HG02623 (cell line): ENCODE measurements around the gene PSAPL1.

Source experiments
- ATAC-seq: cut with Tn5 transposase; IDR thresholded peaks from one replicate; pipeline ENCODE4 v1.9.1; 2021; ENCODE audit warnings: moderate library complexity; ENCODE audit not compliant: unreplicated experiment

PSAPL1 gene

DNA sequence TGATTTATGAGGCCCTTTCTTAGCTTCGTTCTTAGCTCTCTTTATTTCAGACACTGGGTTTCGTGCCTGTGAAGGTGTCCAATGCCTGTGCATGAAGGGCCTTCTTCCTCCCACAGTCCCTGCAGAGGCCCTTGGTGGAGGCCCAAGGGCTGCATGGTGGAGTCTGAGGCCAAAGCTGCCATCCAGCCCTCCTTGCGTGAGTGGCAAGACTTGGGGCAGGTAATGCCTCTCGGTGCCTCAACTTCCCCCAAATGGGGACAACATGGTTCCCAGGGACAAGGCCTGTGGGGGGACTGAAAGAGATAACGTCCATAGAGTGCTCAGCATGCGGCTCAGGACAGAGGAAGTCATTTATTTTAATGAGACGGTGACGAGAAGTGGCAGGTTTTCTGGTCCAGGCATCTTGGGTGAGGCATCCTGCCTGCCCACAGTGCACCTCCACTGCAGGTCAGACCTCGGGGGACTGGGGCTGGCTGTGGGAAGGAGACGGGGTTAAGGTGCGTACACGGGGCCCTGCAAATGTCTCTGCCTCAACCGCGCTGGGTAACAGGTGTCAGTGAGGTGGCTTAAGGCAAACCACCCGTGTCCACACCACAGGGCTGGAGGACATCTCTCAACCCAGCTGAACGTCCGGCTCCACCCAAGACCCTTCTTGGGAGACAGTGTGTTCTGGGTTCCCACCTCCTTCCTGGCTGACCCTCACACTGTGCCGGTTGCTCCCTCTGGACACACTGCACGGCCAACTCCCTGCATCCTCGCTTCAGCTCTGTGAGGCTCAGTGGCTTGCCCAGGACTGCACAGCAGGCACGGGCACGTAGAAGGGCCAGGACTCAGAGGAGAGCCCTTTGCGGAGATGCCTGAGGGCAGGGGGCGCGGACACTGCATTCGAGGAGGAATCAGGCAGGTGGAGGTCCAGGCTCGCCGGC, 50.5 kb downstream of the PSAPL1 start:
- ATAC-seq, result no peak

DNA sequence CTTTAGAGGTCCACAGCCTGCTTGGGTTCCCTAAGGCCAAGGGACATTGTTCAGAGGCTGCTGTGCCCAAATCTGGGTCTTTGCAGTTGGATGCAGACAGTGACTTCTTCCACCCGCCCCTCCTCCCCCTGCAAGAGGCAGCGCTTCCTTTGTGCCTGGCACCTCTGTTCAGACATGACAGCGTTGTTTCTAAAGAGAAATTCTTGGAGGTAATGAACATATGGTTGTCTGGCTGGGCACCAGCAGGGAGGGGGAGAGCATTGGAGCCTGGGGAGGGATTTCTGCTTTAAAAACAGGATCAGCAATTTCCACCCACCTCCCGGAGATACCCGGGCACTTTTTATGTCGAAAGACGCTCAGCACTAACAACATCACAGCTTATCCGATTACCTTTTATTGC, 51.5 kb downstream of the PSAPL1 start:
- no peak for ATAC-seq

DNA sequence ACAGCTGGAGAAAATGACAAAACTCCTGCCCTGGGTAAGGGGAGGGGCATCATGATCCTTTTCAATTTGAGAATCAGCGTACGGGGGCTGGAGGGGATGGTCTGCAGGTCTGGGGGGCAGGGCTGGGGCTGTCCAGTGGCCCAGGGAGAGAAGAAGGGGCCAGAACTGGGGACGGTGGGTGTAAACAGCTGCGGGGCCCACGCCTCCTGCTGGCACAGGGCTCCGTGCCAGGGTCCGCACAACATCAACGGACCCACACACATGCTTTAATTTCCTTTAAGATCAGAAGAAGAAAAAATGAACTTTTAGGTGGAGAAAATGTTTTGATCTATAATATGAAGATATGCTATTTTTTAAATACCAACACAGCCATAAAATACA, 52.1 kb downstream of the PSAPL1 start:
- ATAC-seq, result no peak

DNA sequence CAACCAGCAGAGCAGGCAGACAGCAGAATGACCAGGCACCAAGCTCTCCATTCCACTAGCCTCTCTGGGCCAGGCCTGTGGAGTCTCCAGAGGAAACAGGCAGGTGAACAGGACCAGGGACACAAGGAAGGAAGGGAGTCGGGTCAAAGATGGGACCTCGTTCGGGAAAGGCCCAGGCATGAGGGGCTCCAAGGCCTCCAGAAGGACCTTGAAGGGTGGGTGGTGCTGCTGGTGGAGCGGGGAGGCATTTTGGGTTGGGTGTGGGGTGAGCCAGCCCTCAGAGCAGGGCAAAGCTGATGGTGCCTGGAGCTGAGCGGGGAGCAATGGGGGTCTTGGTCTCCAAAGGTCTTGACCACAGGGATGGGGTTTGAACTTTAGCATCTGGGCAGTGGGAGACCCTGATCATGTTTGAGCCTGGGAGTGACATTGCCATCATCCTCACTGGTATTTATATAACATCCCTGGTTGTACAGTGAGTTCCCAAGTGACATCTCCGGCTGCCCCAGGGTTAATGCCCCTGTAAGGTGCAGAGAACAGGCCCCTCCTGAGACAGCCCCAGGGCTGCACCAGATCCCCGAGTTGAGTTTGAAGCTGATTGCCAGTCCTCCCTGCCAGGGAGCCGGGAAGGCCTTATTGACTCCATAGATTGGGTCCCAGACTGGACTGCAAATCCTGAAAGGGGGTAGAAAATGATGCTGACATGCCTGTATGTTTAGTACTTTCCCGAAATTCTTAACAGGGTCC, 52.7 kb downstream of the PSAPL1 start:
- ATAC-seq, result no peak

DNA sequence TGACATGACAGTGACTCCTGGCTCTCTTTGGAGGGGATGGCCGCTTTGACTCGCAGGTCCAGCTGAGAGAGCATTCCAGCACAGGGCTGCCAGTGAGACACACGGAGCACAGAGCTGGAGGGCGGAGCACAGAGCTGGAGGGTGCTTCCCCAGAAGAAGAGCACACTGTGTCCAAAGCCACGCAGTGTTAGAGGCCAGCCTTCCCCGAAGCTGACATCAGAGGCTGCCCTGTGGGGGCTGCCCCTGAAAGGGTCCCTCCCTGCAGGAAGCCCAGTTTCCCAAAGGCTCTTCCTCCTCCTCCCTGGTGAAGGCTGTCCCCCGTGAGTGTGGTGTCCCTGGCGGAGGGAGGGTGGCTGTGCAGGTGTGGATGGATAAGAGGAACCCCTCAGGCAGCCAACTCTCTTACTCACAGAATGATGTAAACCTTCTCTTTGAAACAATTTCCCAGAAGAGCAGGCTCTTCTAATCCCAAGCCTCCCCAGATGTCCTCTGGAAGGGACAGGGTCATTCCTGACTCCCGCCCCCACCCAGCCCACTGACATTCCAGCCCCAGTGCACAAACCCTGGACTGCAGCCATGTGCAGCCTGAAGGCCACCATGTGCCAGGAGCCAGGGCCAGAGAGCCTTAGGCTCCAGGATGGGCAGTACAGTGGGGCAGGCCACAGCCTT, 53.4 kb downstream of the PSAPL1 start:
- no peak for ATAC-seq
